ENCODE results near the gene ROR1. TPM values are rescaled to one million over a fixed set of nuclear protein-coding genes. Genes with fewer than 3 reads are reported as not detected.

ROR1 gene
- total RNA-seq, 1 donor from 2014 or later, result 6.7 TPM

DNA sequence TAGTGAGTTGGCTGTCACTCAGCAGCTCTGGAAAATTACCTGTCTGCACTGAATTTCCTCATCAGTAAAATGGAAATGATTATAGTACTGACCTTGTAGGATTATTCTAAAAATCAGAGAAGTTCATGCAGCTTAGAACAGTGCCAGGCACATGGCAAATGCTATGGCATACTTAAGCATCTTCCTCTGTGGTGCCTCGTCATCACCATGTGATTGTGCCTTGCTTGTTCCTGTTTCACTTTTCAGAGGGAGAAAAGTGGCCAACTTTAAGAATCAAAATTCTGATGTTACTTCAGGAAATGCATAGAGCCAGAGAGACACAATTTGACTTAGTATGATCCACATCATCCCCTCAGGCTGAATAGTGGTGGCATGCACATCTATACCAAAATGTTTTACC lies 203.6 kb downstream of the ROR1 start:
- H3K4me1 Mint-ChIP-seq (ENCODE audit: unreplicated experiment), result no peaks in the 10 kb centered on the region
- H3K27ac Mint-ChIP-seq (ENCODE audit: unreplicated experiment), result no peak overlapping the region
- DNase-seq (ENCODE audit: low spot score), result no peak
- no peak overlapping the region for H3K4me3 Mint-ChIP-seq (ENCODE audit: unreplicated experiment)
- H3K9me3 Mint-ChIP-seq (ENCODE audit: unreplicated experiment), result no peaks in the 10 kb centered on the region
- TF ChIP-seq, protein P1, sequence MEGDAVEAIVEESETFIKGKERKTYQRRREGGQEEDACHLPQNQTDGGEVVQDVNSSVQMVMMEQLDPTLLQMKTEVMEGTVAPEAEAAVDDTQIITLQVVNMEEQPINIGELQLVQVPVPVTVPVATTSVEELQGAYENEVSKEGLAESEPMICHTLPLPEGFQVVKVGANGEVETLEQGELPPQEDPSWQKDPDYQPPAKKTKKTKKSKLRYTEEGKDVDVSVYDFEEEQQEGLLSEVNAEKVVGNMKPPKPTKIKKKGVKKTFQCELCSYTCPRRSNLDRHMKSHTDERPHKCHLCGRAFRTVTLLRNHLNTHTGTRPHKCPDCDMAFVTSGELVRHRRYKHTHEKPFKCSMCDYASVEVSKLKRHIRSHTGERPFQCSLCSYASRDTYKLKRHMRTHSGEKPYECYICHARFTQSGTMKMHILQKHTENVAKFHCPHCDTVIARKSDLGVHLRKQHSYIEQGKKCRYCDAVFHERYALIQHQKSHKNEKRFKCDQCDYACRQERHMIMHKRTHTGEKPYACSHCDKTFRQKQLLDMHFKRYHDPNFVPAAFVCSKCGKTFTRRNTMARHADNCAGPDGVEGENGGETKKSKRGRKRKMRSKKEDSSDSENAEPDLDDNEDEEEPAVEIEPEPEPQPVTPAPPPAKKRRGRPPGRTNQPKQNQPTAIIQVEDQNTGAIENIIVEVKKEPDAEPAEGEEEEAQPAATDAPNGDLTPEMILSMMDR (IDR thresholded peaks at IDR 0.05; ENCODE audit: unreplicated experiment), result no peak
- no peaks in the 10 kb centered on the region for H3K27me3 Mint-ChIP-seq (ENCODE audit: unreplicated experiment)
- H3K36me3 Mint-ChIP-seq (ENCODE audit: low read depth, unreplicated experiment), result no peaks in the 10 kb centered on the region

DNA sequence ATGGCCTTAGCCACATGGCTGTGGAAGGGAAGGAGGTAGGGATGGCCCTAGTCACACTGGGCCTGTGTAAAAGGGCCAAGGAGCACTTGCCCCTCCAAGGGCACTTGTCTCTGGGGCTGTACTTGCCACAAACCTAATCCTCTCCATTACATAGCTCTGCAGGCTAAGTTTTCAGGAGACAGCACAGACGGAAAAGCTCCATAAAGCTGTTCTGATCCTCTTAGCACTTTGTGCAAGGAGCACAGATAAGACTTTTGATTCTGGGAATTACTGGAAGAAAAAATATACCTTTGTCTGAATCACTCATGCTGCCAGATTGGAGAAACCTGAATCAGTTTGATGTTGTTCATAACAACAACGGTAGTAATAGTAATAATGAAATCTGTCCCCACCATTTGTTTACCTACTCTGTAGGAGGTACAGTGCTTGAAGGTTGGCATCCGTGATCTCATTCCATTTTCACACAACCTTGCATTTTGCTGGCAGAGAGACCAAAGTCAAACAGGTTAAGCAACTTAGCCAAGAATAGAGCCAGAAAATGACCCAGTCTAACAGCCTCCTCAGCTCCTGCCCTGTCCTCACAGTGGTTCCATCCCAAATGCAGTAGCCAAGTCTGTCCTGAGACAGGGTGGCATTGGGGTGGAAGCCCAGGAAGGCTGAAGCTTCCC lies 207.1 kb downstream of the ROR1 start:
- Mint-ChIP-seq H3K4me1 (ENCODE audit: unreplicated experiment) (peaks cover 9% of the 10 kb centered on the region), H3K9me3 (ENCODE audit: unreplicated experiment) (no peaks in the 10 kb centered on the region), H3K27me3 (ENCODE audit: unreplicated experiment) (no peaks in the 10 kb centered on the region), H3K36me3 (ENCODE audit: low read depth, unreplicated experiment) (no peaks in the 10 kb centered on the region), H3K27ac (ENCODE audit: unreplicated experiment) (no peak overlapping the region), H3K4me3 (ENCODE audit: unreplicated experiment) (no peak overlapping the region)
- DNase-seq (ENCODE audit: low spot score), result no peak
- TF ChIP-seq, protein P1 (IDR thresholded peaks at IDR 0.05; ENCODE audit: unreplicated experiment), result no peak

DNA sequence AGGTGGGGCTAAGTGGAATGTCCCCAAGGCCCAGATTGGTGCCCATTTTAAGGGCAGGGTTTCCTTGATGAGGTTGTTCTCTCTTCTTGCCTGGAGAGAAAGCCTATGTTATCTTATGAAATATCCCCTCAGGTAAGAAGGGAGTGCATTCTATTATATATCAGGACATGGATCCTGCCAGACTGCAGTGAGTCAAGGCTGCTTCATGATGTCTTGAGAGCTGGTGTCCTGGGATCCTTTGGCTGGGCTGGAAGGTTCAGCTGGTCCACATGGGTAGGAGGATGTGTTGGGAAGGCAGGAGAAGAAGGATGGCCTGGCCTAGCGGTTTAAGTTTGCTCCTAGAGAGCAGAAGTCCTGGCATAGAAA lies 207.6 kb downstream of the ROR1 start:
- TF ChIP-seq, protein P1 (IDR thresholded peaks at IDR 0.05; ENCODE audit: unreplicated experiment), result no peak
- peaks cover 9% of the 10 kb centered on the region for H3K4me1 Mint-ChIP-seq (ENCODE audit: unreplicated experiment)
- H3K36me3 Mint-ChIP-seq (ENCODE audit: low read depth, unreplicated experiment), result no peaks in the 10 kb centered on the region
- H3K9me3 Mint-ChIP-seq (ENCODE audit: unreplicated experiment), result no peaks in the 10 kb centered on the region
- H3K4me3 Mint-ChIP-seq (ENCODE audit: unreplicated experiment), result no peak overlapping the region
- H3K27ac Mint-ChIP-seq (ENCODE audit: unreplicated experiment), result no peak overlapping the region
- DNase-seq (ENCODE audit: low spot score), result no peak
- H3K27me3 Mint-ChIP-seq (ENCODE audit: unreplicated experiment), result no peaks in the 10 kb centered on the region

DNA sequence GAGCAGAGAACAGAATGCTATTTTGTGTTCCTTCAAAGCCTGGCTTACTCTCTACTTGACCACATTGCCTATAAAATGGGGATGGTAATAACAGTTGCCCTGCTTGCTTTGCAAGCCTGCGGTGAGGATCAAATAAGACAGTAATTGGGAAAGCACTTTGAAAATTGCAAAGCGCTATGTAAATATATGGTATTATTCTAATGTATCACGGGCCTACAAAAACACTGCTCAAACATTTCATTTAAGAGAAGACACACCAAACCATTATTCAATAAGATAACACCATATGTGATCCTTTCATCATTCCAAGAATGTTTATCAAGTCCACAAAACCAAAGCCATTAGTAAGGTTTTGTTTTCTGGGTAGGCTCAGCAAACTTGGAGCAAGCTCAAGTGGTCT lies 208.4 kb downstream of the ROR1 start:
- H3K4me1 Mint-ChIP-seq (ENCODE audit: unreplicated experiment), result peaks cover 9% of the 10 kb centered on the region
- TF ChIP-seq, protein P1 (IDR thresholded peaks at IDR 0.05; ENCODE audit: unreplicated experiment), result no peak
- H3K27me3 Mint-ChIP-seq (ENCODE audit: unreplicated experiment), result no peaks in the 10 kb centered on the region
- H3K9me3 Mint-ChIP-seq (ENCODE audit: unreplicated experiment), result no peaks in the 10 kb centered on the region
- H3K4me3 Mint-ChIP-seq (ENCODE audit: unreplicated experiment), result no peak overlapping the region
- no peak overlapping the region for H3K27ac Mint-ChIP-seq (ENCODE audit: unreplicated experiment)
- H3K36me3 Mint-ChIP-seq (ENCODE audit: low read depth, unreplicated experiment), result no peaks in the 10 kb centered on the region
- no peak for DNase-seq (ENCODE audit: low spot score)

DNA sequence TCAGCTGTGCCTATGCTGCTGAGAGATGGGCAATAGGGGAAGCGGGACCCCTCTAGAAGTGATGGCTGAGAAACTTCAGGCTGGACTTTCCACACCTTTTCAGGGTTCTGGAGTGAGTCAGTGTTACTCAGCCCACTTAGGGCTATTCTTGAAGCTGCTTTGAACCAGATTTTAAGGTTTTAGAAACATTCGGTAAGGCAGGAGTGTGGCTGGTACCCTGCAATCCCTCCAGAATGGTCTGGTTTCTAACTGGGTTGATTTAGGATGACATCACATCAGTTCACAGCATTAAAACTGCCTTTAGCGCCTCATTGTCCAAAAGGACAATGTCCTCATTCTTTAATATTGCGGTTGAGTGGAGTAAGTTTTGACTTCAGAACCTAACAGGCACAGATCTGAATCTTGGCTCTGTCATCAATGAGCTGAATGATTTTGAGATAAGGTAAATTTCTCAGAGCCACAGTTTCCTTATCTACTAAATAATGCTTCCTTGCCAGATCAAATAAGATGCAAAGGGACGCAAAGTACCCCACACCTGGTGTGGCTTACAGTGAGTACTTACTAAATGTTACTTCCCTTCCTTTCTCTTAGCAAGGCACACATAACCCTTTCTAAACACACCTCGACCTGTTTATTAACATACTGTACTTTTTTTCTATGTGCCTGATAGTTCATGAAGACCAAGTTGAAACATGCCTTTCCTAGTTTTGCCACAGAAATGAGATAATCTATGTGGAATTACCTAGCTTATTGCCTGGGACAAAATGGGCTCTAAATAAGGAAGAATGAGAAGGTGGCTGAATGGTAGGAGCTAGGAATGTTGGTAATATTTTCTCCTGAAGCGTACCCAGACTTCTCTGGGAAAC lies 209.8 kb downstream of the ROR1 start:
- no peak for DNase-seq (ENCODE audit: low spot score)
- TF ChIP-seq, protein P1 (IDR thresholded peaks at IDR 0.05; ENCODE audit: unreplicated experiment), result no peak
- Mint-ChIP-seq H3K27me3 (ENCODE audit: unreplicated experiment) (no peaks in the 10 kb centered on the region), H3K9me3 (ENCODE audit: unreplicated experiment) (no peaks in the 10 kb centered on the region), H3K27ac (ENCODE audit: unreplicated experiment) (no peak overlapping the region), H3K36me3 (ENCODE audit: low read depth, unreplicated experiment) (no peaks in the 10 kb centered on the region), H3K4me3 (ENCODE audit: unreplicated experiment) (no peak overlapping the region), H3K4me1 (ENCODE audit: unreplicated experiment) (peaks cover 9% of the 10 kb centered on the region)
